Activated CD8-positive, alpha-beta memory T cell treated with anti-CD3 and anti-CD28 coated beads, Interleukin-2, amount 10 ng/mL, durations not matched to agents 7 days and 5 days (primary cell): ENCODE measurements around the gene SEZ6L. TPM values are rescaled to one million over a fixed set of nuclear protein-coding genes. Genes with fewer than 3 reads are reported as not detected.

Source experiments
- ATAC-seq: fragments of 150-1000 bp; cut with Tn5 transposase; one replicate; pipeline ENCODE4 v1.10.0; 2021; ENCODE audit warnings: moderate library complexity
- CTCF ChIA-PET: fragments of 350-600 bp; sonication (Branson Sonifier 250); formaldehyde crosslinking; loops from one replicate; lab custom pipeline; 2021; ENCODE audit warnings: antibody characterized with exemption; lab: Charles Lee
- DNase-seq: peaks from one replicate; pipeline ENCODE4 v3.0.0-alpha.2; 2020
- H3K27ac Mint-ChIP-seq: one replicate; pipeline ENCODE4 v1.8.0; 2021; ENCODE audit warnings: mild to moderate bottlenecking, mixed read lengths
- H3K27me3 Mint-ChIP-seq: one replicate; pipeline ENCODE4 v1.8.0; 2021; ENCODE audit warnings: mixed read lengths
- H3K36me3 Mint-ChIP-seq: one replicate; pipeline ENCODE4 v1.8.0; 2021; ENCODE audit warnings: mild to moderate bottlenecking, mixed read lengths
- H3K4me1 Mint-ChIP-seq: one replicate; pipeline ENCODE4 v1.8.0; 2021; ENCODE audit warnings: mixed read lengths
- H3K4me3 Mint-ChIP-seq: one replicate; pipeline ENCODE4 v1.8.0; 2021; ENCODE audit warnings: mild to moderate bottlenecking, moderate library complexity, mixed read lengths
- H3K9me3 Mint-ChIP-seq: one replicate; pipeline ENCODE4 v1.8.0; 2022; ENCODE audit warnings: low read depth, mixed read lengths
- total RNA-seq, 2 experiments: library from RNA; stranded (reverse); gene quantifications; one replicate each; pipeline ENCODE4 v1.2.3, GENCODE V29; 2021

SEZ6L gene
- total RNA-seq, 2 experiments from 2014 or later, result not detected

DNA sequence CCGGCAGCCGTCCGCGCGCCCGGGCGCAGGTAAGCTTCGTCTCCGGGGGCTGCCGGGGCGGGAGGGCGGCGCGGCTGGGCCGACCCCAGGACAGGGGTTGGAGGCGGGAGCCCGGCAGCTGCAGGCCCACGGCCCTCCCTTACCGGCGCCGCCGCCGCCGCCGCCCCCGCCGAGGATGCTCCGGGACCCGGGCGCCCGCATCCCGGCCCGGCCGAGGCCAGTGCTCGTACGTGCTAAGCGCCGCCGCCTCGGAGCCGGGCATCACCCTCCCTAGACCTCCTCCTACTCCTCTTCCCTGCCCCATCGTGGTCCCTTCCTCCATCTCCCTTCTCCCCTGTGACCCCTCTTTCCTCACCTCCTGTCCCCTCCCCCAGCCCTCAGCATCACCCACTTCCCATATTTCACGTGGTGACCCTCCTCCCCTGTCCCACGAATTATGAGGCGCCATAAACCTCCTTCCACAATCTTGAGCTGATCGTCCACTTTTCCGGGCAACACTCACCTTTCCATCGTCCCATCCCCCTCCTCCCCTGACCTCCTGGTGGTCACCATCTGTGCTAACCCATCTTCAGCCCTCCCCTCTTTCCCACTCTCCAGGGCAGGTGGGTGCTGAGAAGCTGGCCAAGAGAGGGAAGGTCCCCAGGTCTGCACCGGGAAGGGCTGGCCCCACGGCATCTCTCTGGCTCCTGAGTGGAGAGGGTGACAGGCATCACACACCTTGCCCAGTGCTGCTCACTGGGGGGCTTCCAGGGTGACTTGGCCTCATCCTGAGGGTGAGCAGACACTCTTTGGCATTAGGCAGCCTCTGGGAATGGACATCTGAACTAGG is 260.4 kb downstream of the SEZ6L start:
- Mint-ChIP-seq H3K4me1 (peaks cover 61% of the 10 kb centered on the region), H3K9me3 (no peaks in the 10 kb centered on the region), H3K27me3 (peaks cover 6% of the 10 kb centered on the region), H3K27ac (peak overlapping the region; percentile 76), H3K36me3 (peaks cover 20% of the 10 kb centered on the region), H3K4me3 (peak overlapping the region; percentile 96)
- CTCF ChIA-PET, result interaction anchor here (1.0 to 4.1 kb wide), 8 partner anchors 26 to 236 kb away, joined by 3 to 26 read pairs (median 4); partner anchors contain the start of genes HPS4 and SRRD
- peak; percentile 47 for DNase-seq
- peak; percentile 13 for ATAC-seq

DNA sequence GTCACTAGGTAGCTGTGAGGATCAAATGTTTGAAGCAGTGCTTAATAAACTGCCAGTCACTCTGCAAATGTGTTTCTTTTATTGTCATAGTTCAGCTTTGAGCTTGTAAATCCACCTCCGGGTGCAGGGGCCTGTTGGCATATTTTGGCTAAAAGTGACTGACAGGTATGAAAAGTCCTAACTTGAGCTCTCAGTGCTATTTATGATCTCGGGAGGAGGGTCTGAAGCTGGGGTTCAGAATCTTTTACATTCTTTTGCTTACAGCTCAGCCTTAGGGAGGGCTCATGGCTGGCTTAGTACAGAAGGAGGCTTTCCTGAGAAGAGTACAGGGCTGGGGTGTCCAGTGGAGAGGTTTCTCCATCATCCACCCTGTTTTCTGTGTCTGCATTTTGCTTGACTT is 261.3 kb downstream of the SEZ6L start:
- Mint-ChIP-seq H3K27me3 (peaks cover 6% of the 10 kb centered on the region), H3K4me1 (peaks cover 70% of the 10 kb centered on the region), H3K36me3 (peaks cover 28% of the 10 kb centered on the region), H3K27ac (peak overlapping the region; percentile 76), H3K9me3 (no peaks in the 10 kb centered on the region), H3K4me3 (peak overlapping the region; percentile 96)
- no peak for DNase-seq
- no peak for ATAC-seq
- CTCF ChIA-PET, result interaction anchor here (0.6 to 4.1 kb wide), 14 partner anchors 12 to 248 kb away, joined by 3 to 26 read pairs (median 4); partner anchors contain the start of genes HPS4 and SRRD

DNA sequence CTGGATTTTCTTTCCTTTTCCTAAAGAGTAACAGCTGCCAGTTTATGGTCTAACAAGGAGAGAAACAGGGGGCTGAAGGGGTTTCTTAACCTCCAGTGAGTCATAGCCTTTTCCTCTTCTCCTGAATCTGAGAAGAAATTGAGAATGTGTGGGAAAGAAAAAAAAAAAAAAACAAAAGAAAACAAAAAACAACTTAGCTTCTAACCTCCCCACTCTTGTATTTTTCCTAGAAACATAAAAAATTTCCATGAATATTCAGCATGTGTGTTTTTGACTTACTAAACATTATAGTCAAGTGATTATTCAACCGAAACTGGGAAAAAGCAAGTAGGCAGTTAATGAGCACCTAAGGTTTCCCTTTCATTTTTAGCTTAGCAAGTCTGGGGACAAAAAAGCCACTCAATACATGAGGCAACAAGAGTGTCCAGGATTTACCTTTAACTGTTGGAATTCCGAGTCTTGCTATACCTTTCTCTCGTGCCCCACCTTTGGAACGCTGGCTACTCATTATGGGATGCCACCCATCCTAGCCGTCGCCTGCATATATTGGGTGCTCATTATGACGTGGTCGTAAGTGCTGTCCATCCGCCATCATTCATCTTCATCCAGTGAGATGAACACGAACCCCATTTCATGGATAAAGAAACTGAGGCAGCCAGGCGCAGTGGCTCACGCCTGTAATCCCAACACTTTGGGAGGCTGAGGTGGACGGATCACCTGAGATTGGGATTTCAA is 262.2 kb downstream of the SEZ6L start:
- ATAC-seq (no peak), DNase-seq (no peak)
- CTCF ChIA-PET, result interaction anchor here (1.0 to 4.1 kb wide), 9 partner anchors 13 to 247 kb away, joined by 3 to 26 read pairs (median 5); partner anchors contain the start of genes HPS4 and SRRD
- Mint-ChIP-seq H3K4me3 (peak overlapping the region; percentile 96), H3K27me3 (no peaks in the 10 kb centered on the region), H3K4me1 (peaks cover 78% of the 10 kb centered on the region), H3K27ac (peak overlapping the region; percentile 76), H3K9me3 (no peaks in the 10 kb centered on the region), H3K36me3 (peaks cover 32% of the 10 kb centered on the region)

DNA sequence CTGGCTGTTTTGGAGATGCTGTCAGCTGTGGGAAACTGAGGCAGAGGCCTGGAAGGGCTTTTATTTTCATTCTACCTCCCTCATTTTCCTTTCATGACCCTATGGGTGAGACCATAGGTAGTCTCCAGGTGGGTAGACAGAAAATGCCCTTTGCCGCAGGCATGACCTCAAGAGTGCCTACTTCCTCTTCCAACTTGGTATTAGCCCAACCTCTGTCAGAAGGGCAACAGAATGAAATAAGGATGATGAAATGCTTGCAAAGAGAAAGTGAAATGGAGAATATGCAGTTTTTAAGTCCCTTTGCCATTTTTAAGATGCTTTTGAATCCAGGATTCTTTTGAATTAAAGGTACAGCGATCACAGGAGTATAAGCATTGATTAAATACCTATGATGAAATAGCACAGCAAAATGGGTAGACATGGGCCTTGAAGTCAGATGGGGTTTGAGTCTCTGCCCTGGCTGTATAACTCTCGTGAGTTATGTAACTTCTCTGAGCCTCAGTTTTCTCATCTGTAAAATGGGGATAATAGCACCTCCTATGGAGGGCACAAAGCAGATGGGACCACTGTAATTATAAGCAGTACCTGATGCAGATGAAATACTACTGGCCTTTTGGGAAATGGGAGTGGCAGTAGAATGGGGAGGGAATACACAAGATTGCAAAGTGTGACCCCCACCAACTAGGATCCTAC is 263.5 kb downstream of the SEZ6L start:
- Mint-ChIP-seq H3K4me1 (peaks cover 87% of the 10 kb centered on the region), H3K9me3 (no peaks in the 10 kb centered on the region), H3K4me3 (no peak overlapping the region), H3K27me3 (no peaks in the 10 kb centered on the region), H3K27ac (peak overlapping the region; percentile 76), H3K36me3 (peaks cover 35% of the 10 kb centered on the region)
- ATAC-seq (no peak), DNase-seq (no peak)
- CTCF ChIA-PET, result no interaction called here
